Myocyte (in vitro differentiated cells): ENCODE data around the gene TBX3. TPM values are rescaled to one million over a fixed set of nuclear protein-coding genes. Genes with fewer than 3 reads are reported as not detected.
A peak's percentile ranks its signal among the peaks of the same experiment; 100 is the strongest.

Experiments
- DNase-seq: peaks from one replicate; pipeline ENCODE4 v3.0.0-alpha.2; 2012; ENCODE audit warnings: low read depth
- total RNA-seq: library from RNA; depleted of rRNA; stranded (reverse); fragments of >200 nt; gene quantifications from 2 replicates; pipeline ENCODE4 v1.2.3, GENCODE V29; 2014

Gene TBX3
- total RNA-seq, 1 donor from 2014 or later, result 8.8 TPM

DNA sequence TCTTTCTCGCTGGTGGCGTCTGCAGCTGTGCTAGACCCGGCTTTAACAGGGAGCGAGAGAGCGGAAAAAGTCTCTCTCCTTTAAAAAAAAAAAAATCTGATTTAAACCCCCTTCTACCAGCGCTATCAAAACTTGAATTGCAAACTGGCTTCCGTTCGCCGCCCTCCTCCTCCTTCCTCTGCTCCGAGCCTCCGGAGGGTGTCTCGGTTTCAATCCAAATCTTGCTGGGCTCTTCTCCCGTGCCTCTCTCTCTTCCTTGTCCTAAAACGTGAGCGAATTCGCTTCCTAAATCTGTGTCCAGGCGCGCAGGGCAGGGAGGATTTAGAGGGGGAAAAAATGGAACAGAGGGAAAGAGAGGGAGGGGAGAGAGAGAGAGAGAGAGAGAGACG, 272 bp downstream of the TBX3 start:
- no peak for DNase-seq

DNA sequence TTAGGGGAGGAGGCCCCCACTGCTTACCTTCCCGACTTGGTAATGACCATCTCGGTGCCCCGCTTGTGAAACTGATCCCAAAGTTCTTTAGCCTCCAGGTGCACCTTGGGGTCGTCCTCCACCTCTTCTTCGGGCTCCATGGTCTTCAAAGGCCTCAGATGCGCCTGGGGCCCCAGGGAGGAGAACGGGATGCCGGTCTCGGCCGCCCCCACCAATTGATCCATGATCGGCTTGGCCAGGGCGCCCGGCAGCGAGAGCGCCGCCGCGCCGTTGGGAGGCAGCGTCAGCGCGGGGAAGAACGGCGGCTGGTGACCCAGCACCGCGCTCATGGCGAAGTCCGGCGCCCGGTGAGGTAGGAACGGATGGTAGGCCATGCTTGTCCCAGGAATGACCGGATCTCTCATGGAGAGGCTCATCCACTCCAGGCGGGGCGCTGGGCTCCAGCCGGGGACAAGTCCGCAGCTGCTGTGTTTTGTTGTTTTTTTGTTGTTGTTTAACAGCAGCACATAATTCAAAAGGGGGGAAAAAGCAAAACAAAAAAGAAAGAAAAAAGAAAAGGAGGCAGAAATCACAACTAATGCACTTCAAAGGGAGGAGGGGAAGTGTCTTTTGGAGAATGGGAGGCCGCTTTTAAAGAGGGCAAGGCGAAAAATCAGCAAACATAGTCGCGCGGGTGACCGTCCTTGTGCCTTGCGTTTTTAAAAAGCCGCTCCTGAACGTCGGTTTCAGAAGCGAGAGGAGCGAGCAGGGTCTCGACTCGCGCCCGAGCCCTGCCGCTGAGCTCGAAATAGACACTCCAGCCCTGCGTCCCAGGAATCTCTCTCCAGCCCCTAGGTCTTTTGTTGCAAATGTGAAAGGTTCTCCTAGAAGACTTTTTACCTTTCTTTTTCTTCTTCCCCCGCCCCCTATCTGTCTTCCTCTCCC, 928 bp downstream of the TBX3 start:
- DNase-seq, result peak; percentile 70

DNA sequence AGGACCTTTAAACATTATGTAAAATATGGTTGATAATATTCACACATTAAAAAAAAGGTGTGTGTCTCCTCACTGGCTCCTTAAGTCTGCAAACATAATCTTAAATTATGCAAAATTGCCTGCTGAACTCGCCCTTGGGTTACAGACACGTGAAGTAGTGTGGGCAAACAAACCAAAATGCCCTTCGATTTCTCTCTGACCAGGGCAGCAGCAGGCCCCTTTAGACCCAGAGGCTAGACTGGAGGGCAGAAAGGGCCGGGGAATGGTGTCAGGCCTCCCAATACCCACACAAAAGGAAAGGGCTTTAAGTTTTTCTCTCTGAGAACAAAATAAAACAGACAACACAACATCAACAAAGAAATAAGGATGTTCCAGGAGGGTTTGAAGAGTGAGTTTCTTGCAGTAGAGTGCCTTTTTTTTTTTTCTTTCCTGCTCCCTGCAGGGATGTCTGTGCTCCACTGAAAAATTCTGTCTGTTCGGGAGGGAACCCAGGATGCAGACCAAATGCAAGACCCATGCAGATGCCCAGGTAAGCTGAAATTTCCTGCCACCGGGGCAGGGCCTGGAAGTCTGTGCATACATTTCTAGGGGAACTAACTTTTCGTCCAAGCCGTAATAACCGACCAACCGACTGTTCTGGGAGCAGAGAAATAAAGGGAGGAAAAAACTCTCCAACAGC, 1.7 kb downstream of the TBX3 start:
- peak; percentile 16 for DNase-seq

DNA sequence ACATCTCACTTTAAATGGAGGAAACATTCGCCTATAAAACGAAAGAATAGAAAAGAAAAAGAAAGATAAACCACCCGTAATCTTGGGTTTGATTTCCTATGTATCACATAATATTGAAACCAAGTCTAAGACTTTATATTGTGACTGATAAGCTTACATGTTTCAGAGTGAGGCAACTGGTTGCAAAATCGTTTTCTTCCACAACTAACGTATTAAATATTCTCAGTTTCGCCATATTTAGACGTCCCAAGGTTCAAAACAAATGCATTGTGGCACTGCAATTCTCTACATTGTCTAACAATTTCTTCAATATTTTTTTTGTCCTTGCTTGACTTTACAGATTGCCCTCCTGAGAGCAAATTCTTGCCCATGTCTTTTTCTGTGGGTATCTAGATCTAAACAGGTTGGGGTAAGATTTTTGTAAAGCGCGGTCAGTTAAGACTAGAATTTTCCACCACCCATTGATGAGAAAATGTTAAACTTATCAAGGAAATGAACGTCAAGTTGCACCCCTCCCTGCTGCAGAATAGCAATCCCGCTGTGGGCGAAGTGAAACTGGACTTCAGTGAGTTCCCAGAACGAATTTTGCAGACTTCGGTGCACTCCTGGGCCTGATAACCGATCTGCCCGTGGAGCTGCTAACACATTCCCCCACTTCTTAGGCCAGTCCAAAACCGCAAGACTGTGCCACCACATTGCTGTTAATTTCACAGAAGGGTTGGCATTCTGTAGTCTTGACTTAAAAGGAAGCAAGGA, 2.7 kb downstream of the TBX3 start:
- peak; percentile 56 for DNase-seq

DNA sequence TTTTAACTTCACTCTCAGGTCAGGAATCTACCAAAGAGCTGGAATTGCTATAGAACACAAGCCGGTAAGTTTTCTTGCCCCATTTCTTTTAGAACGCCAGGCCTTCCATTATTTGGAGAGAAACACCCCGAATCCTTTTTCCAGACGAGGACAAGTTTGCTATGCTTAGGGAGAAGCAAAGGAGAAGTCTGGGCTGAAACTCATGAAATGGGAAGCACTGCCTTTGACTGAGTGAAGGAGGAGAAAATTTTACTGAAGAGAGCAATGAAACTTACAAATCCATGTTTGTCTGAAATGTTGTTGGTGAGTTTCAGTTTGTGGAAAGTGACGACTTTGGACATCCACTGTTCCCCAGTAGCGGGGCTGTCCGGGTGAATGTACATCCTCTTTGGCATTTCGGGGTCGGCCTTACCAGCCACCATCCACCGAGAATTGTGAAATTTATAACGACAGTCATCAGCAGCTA, 3.3 kb downstream of the TBX3 start:
- DNase-seq, result no peak

DNA sequence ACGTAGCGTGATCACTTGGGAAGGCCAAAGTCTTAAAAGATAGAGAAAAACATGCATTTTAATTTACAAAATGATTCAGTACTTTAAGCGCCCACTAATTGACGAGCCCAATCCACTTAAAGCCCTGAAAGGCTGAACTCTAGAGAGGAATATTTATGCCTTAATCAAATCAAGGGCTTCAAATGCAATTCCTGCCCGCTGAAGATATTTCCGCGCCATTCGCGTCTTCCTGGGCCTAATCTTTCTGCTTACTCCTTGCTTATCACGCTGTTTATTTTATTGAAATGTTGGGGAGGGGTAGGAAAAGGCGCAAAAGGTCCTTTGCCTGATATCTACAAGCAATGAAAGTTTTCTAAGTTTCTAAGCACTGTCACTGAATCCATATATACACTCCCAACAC, 4.0 kb downstream of the TBX3 start:
- no peak for DNase-seq

DNA sequence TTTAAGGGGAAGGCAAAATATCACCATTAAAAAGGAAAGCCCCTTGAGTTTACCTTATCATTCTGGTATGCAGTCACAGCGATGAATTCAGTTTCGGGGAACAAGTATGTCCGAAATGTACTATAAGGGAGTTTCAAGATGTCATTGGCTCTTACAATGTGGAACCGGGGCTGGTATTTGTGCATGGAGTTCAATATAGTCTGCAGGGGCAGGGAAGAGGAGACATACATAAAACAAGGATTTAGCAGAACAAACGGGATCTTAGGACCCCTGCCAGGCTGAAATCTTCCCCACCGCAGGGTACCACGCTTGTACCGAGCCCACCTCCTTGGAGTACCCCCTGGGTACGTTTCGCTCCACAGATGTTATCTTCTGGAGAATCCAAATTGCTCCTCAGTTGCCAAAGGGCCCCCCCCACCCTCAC, 4.5 kb downstream of the TBX3 start:
- DNase-seq, result no peak

DNA sequence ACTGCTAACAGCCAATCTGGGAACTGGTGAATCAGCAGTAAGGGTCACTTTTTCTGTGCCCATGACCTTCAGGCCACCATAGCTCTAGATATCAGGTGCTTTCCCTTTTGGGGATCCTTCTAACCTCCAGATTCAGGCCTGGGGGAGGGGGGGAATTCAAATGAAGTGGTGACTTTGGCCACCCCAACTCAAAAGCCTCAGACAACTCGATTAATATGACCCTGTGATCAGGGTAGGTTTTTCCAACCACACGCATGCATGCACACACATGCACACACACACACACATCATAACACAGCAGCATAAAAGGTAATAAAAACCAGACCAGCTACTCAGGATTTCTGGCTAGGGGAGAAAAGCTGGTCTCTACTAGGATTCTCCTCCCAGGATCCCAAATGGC, 5.3 kb downstream of the TBX3 start:
- no peak for DNase-seq

DNA sequence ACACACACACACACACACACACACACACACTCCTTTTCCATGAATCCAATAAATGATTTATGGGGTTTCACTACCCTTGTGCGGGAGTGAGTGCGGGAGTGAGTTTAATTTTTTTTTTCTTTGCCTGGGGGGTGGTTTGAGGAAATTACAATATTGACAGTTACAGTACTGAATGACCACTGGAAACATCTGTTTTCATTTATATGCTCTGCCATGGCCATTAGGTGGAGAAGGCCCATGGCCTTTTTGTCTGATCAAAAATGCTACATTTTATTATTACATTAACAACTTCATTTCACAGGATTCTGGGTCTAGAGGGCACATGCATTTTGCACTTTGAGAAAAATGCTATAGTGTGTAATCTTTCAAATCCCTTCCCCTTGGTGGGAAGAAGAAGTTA, 5.9 kb downstream of the TBX3 start:
- no peak for DNase-seq

DNA sequence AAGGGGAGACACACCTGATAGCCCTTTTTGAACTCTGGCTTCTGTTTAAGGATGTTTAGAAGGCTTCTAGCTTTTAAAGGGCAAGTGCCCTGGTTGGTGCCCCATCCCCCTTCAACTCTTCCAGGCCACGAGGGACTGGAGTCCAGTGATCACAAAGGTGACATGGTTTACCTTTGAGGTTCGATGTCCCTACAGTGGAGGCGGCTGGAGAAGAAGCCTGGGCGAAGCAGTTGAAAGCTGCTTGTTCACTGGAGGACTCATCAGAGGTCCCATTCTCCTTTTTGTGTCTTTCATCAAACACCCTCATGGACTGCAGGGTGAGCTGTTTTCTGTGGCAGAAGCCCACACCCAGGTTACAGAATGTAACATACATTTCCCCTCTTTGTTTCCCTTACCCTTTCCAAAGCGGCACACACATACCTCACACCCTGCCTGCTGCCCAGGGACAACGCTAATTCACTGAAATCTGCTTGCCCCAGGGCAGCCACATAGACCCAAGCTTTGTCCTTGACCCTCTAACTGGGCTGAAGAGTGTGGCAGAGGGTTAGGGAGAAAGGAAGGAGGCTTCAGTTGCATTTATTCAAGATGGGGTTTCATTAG, 7.7 kb downstream of the TBX3 start:
- no peak for DNase-seq

DNA sequence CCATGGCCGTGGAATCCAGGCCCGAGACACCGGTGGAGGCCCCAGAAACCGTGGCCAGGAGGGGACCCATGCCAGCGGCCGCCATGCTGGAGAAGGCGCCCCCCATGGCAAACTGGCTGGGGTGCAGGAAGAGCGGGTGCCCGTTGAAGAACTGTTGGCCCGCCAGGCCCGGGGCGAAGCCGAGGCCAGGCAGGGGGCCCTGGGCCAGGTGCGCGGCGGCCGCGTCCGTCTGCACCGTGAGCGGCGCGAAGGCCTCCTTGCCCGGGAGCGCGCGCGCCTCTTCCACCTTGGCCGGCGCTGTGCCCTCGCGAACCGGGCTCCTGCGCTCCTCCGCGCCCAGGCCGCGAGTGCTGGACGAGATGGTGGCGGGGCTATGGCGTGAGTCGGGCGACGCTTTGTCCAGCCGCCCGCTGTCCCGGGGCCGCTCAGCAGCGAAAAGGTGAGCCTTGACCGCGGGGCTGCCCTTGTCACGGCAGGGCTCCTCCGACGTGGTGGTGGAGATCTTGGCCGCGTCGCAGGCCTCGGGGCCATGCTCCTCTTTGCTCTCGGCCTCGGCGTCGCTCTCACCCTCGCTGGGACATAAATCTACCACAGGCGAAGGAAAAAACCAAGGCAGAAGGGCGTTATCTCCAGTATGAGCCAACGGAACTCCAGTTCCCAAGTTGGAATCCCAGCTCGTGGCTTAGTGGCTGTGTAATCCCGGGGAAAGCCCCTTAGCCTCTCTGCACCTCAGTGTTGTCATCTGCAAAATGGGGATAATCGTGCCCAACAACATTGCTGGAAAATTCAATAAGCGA, 9.5 kb downstream of the TBX3 start:
- DNase-seq, result no peak

DNA sequence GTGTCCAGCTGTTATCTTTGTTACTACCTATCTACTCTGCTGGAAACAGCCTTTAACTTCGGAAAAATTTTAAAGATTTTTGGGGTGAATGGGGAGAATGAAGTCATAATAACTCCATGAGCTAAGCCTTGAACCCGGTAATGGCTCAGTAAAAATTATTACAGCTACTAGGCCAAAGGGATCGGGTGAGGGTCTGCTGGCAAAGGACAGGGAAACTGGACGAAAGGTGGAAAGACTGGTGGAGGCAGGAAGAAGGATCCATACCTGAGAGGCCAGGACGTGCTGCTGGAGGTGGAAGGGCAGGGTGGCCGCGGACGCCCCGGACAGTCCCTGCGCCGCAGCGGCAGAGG, 10.1 kb downstream of the TBX3 start:
- DNase-seq, result no peak

DNA sequence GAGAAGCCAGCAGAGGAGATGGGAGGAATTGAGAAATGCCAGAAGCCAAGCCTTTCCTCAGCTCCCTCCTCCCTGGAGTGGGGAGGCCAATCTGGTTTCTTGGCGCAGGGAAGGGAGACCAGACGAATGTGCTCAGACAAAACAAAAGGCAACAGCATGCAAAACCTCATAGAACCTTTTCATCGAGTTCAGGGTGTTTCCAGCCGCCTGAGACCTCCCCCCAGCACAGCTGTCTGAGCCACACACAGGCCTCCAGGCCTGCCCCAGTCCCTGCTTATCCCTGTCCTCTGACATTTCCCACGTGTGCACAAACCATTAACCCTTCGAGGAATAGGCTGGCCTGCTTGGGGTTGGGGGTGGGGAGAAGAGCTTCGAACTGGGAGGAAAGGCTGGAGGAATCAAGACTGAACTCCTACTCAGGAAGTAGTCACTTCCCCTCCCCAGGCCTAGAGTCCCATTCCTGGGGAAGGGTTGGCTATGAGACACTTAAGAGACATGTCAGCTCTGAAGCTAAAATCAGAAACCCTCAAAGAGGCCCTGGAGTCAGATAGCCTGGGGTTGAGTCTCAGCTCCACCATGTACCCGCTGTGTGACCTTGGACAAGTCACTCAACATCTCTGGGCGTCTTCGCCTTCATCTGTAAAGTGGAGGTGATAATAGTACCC, 10.7 kb downstream of the TBX3 start:
- DNase-seq, result no peak

DNA sequence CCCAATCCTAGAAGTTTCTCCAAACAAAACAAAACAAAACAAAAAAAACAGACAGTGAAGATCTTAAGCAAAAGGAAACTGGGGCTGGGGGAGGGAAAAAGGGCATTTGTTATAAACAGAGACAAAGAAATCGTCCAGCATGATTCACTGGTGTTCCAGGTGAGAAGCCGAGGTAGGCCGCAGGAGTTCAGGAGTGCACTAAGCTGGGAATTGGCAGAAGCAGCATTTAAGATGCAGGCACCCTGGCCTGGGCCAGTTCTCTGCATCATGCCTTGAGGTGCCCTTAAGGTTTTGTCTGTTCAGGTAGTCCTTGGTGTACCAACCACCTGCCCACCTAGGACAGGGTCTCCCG, 11.2 kb downstream of the TBX3 start:
- no peak for DNase-seq

DNA sequence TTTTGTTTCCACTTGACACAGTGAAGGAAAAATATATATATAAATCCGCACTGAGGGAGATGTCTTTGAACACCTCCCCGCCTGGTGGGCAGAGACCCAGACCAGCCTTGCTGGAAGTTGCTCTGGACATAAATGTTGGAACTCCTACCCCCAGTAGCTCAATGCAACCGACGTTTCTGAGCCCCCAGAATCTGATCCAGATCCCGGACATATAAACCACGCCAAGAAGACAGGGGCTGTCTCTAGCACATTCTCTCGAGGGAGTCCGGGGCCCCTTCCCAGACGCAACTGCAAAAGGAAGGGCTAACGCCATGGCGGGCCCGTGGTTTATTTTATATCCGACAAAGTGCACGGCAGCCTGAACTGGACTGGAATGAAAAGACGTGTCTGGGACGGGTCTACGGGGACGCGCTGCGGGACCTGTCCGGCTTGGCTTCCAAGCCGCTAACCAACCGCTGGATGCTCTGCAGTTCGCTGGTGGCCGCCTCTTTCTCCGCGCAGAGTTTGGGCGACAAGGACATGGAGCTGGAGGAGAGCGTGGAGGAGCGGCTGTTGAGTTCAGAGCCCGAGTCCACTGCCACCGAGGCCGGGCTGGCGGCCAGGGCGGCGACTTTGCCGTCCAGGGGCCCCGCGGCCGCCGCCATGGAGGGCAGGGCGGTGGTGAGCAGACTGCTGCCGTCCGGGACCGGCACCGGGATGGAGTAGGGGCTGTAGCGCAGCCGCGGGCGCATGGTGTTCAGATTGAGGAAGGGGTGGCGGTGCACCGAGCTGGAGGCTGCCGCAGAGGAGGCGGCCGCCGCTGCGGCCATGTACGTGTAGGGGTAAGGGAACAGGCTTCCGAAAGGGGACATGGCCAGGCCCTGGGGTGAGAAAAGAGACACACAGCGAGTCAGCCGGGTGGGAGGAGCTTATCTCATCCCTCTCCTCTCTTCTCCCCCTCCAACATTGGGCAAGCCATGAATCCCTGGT, 12.2 kb downstream of the TBX3 start:
- DNase-seq, result no peak

DNA sequence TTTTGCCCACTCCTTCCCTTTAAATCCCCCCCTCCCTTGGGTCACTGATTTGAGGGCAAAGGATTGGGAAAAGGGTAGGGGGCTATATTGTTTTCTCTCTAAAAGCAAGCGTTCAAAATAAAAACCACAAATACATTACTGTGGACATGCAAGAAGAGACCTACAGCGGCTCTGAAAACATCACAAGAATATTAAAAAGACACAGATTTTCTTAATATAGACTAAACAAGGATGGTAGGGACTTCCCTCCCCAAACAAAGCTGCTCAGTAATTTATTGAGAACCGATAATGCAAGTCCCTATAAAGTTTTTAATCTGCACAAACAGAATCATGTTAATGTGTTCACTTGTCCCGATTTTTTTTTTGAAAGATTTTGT, 12.9 kb downstream of the TBX3 start:
- no peak for DNase-seq

DNA sequence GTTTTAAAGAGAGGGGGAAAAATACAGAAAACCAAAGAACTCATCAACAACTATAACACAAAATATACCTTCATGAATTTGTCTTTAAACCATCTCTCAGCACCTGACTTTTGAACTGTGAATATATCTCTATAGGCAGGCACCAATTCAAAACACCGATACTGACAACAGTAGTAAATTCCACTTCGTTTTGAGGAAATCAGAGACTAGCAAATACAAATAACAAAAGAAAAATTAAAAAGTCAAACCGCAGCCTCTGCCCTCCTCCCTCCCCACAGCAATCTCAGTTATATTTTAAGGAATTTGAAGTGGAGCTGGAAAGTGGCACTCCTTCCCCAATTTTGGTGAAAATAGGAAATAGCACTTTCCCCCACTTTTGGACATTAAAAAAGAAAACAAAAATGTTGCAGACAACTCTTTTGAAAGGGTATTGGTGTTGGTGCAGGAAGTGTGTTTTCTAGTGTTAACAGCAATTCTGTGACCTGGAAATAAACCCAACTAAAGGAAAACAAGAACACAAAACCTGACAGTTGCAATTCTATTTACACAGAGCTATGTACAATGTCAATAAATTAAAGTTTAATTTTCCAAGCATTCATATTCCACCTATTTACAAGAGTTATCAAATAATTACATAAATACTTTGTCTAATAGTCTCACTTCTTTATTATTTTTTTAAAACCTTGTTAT, 13.5 kb downstream of the TBX3 start:
- no peak for DNase-seq
